NCI-H2029 treated with DMSO at 0.1 percent for 48 hours (cell line): ENCODE results near the gene OR10H5.

Experiments used
- DNase-seq: peaks from one replicate; lab custom pipeline; 2025; lab: John Stamatoyannopoulos, UW

Gene OR10H5

GRCh38 chr19:15843894-15844222 is 56.4 kb downstream of the OR10H5 start:
- peak; percentile 31 for DNase-seq

GRCh38 chr19:15846923-15847322 is 59.5 kb downstream of the OR10H5 start:
- DNase-seq = no peak

GRCh38 chr19:15850385-15850784 is 62.9 kb downstream of the OR10H5 start:
- no peak for DNase-seq
